ENCODE results near the gene GINM1.

DNA sequence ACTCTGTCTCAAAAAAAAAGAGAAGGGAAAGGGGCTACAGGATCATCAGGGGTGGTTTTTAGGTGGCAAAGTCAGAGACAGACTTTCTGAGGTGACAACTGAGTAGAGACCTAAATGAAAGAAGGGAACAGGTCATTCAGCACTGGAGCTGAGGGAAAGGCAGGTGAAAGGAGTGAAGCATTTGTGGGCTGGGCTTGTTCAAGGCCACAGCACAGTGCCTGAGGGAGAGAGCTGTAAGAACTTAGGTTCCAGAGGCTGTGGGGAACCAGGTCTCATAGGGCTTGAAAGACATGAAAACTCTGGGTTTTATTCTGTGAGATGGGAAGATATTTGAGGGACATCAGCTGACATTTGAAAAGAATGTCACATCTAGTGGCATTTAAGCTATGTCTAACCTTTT is 61.5 kb downstream of the GINM1 start:
- TF ChIP-seq CTCF (IDR thresholded peaks at IDR 0.05; ENCODE audit: low read depth, low read length), result no peak
- no peak for TF ChIP-seq EZH2phosphoT487 (IDR thresholded peaks at IDR 0.05; ENCODE audit: low read depth)

All from OCI-LY3 (cell line).